ENCODE measurements around the gene FAT3. TPM values are rescaled to one million over a fixed set of nuclear protein-coding genes. Genes with fewer than 3 reads are reported as not detected.

FAT3 gene
- total RNA-seq, 1 experiment from 2014 or later, result 9.1 TPM

DNA sequence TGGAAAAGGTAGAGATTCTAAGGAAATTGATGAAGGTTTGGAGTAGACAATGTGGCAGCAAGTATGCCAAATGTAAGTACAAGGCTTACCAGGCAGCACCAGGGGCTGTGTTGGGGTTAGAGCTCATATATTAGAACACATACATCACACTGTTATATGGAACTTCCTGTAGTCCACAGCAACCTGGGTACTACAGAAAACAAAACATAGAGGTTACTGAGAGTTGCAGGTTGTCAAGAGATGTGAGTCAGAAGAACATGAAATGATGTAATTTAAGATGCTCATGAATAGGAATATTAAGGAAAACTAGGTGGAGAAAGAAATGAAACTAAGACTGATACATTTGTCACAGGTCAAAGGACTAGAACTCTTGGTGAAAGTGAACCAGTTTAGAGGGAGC, 22.0 kb downstream of the FAT3 start:
- ChIA-PET POLR2A (ENCODE audit: low non-redundant PET) (no interaction called here), CTCF (no interaction called here)
- H3K9me3 ChIP-seq (ENCODE audit: low read depth, low read length, poor library complexity, severe bottlenecking), result no peaks in the 10 kb centered on the region
- no peak overlapping the region for H3K4me3 ChIP-seq (ENCODE audit: low read depth, low read length, poor library complexity, severe bottlenecking)
- H3K36me3 ChIP-seq (ENCODE audit: insufficient read depth, low read length, poor library complexity, severe bottlenecking), result no peaks in the 10 kb centered on the region
- no peaks in the 10 kb centered on the region for H3K27me3 ChIP-seq (replicated peaks; ENCODE audit: insufficient read depth, low read depth, low read length, poor library complexity)
- H3K4me1 ChIP-seq (ENCODE audit: insufficient read depth, low read length, poor library complexity, severe bottlenecking), result no peaks in the 10 kb centered on the region
- BruUV-seq (replicated peaks), result no TSS peak
- DNase-seq (ENCODE audit: low spot score), result no peak
- intact Hi-C loops (cut with micrococcal nuclease; ENCODE audit: unreplicated experiment), result no loop called here
- H3K27ac ChIP-seq (ENCODE audit: low read depth, low read length, poor library complexity, severe bottlenecking), result no peak overlapping the region
- TF ChIP-seq EZH2 (IDR thresholded peaks at IDR 0.05; ENCODE audit: borderline replicate concordance, low read depth, low read length, poor library complexity, severe bottlenecking), result no peak
- TF ChIP-seq, protein P1, sequence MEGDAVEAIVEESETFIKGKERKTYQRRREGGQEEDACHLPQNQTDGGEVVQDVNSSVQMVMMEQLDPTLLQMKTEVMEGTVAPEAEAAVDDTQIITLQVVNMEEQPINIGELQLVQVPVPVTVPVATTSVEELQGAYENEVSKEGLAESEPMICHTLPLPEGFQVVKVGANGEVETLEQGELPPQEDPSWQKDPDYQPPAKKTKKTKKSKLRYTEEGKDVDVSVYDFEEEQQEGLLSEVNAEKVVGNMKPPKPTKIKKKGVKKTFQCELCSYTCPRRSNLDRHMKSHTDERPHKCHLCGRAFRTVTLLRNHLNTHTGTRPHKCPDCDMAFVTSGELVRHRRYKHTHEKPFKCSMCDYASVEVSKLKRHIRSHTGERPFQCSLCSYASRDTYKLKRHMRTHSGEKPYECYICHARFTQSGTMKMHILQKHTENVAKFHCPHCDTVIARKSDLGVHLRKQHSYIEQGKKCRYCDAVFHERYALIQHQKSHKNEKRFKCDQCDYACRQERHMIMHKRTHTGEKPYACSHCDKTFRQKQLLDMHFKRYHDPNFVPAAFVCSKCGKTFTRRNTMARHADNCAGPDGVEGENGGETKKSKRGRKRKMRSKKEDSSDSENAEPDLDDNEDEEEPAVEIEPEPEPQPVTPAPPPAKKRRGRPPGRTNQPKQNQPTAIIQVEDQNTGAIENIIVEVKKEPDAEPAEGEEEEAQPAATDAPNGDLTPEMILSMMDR (conservative IDR thresholded peaks at IDR 0.05; ENCODE audit: low read depth, low read length), result no peak

DNA sequence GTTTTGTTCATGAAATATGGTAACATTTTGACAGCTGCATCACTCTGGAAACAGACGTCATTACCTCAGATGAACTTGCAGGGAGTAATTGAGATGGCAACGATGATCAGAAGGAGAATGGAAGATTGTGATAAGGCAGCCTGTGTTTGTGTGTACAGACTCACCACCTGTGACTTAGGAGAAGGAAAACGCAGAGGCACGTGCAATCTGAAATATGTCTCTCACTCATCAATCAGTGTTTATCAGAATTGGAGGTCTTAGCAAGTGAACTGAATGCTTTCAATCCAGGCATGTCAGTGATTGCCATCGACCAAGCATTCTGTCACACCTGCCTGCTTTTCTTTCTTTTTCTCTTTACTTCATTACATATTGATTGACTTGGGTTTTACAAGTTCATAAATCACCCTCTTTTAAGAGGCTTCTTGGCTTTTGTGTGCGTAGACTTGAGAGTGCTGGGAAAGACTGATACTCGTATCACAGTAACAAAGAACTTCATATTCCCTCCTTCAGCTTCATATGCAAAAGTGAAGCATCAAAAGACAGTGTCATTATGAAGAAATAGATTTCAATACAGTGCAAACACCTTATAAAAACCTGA, 24.6 kb downstream of the FAT3 start:
- Histone ChIP-seq H3K27ac (ENCODE audit: low read depth, low read length, poor library complexity, severe bottlenecking) (no peak overlapping the region), H3K9me3 (ENCODE audit: low read depth, low read length, poor library complexity, severe bottlenecking) (no peaks in the 10 kb centered on the region), H3K36me3 (ENCODE audit: insufficient read depth, low read length, poor library complexity, severe bottlenecking) (no peaks in the 10 kb centered on the region), H3K27me3 (replicated peaks; ENCODE audit: insufficient read depth, low read depth, low read length, poor library complexity) (no peaks in the 10 kb centered on the region), H3K4me3 (ENCODE audit: low read depth, low read length, poor library complexity, severe bottlenecking) (no peak overlapping the region), H3K4me1 (ENCODE audit: insufficient read depth, low read length, poor library complexity, severe bottlenecking) (peaks cover 10% of the 10 kb centered on the region)
- TF ChIP-seq, protein P1 (conservative IDR thresholded peaks at IDR 0.05; ENCODE audit: low read depth, low read length), result no peak
- TF ChIP-seq EZH2 (IDR thresholded peaks at IDR 0.05; ENCODE audit: borderline replicate concordance, low read depth, low read length, poor library complexity, severe bottlenecking), result no peak
- ChIA-PET CTCF (no interaction called here), POLR2A (ENCODE audit: low non-redundant PET) (no interaction called here)
- intact Hi-C loops (cut with micrococcal nuclease; ENCODE audit: unreplicated experiment), result no loop called here
- DNase-seq (ENCODE audit: low spot score), result no peak
- BruUV-seq (replicated peaks), result no TSS peak

DNA sequence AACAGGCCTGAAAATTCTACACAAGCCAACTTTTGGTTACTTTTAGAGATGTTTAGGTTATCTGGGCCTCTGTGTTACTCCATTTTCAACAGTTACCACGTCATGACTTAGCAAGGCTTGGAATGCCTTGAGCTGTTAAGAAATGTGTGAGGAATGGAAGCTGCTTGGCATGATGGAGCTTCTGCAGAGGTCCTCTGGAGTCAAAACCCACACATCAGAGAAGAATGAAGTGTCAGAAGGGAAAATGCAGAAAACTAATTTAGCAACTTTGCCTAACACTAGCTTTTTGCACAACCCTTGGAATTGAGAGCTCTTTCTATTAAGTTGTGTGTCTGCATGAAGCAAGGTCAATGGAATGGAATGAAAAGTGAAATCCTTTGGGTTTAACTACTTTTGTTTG, 27.4 kb downstream of the FAT3 start:
- no peak for DNase-seq (ENCODE audit: low spot score)
- no TSS peak for BruUV-seq (replicated peaks)
- H3K4me3 ChIP-seq (ENCODE audit: low read depth, low read length, poor library complexity, severe bottlenecking), result no peak overlapping the region
- no peak overlapping the region for H3K27ac ChIP-seq (ENCODE audit: low read depth, low read length, poor library complexity, severe bottlenecking)
- CTCF ChIA-PET, result no interaction called here
- H3K4me1 ChIP-seq (ENCODE audit: insufficient read depth, low read length, poor library complexity, severe bottlenecking), result peaks cover 11% of the 10 kb centered on the region
- H3K36me3 ChIP-seq (ENCODE audit: insufficient read depth, low read length, poor library complexity, severe bottlenecking), result no peaks in the 10 kb centered on the region
- no peak for TF ChIP-seq EZH2 (IDR thresholded peaks at IDR 0.05; ENCODE audit: borderline replicate concordance, low read depth, low read length, poor library complexity, severe bottlenecking)
- TF ChIP-seq, protein P1 (conservative IDR thresholded peaks at IDR 0.05; ENCODE audit: low read depth, low read length), result no peak
- intact Hi-C loops (cut with micrococcal nuclease; ENCODE audit: unreplicated experiment), result no loop called here
- no peaks in the 10 kb centered on the region for H3K27me3 ChIP-seq (replicated peaks; ENCODE audit: insufficient read depth, low read depth, low read length, poor library complexity)
- no peaks in the 10 kb centered on the region for H3K9me3 ChIP-seq (ENCODE audit: low read depth, low read length, poor library complexity, severe bottlenecking)
- POLR2A ChIA-PET (ENCODE audit: low non-redundant PET), result no interaction called here

Measured in A673 (cell line).